ENCODE results near the gene DUSP9. TPM values are rescaled to one million over a fixed set of nuclear protein-coding genes. Genes with fewer than 3 reads are reported as not detected.

DUSP9 gene
- total RNA-seq, 1 experiment from 2014 or later = 14.2 TPM

GRCh38 chrX:153672531-153673427, 25.8 kb downstream of the DUSP9 start:
- H3K4me1 ChIP-seq (ENCODE audit: control insufficient read depth in 1 of 2, insufficient read depth in 2 of 2, low read length in 2 of 2) = 0 out of 4 replicates have a peak, but pooled peaks cover 0 to 3% of the 10 kb centered on the region in 2 experiments
- H3K9me2 ChIP-seq (ENCODE audit: insufficient read depth) = no peaks in the 10 kb centered on the region
- ChIA-PET CTCF (no interaction called here), POLR2A (no interaction called here), RAD21 (ENCODE audit: low non-redundant PET in 1 of 2, low total read pairs in 2 of 2, uncharacterized antibody in 2 of 2, unreplicated experiment in 2 of 2) (no interaction called here)
- no peaks in the 10 kb centered on the region for H3K9me3 ChIP-seq (ENCODE audit: control insufficient read depth in 1 of 2, insufficient read depth in 1 of 2, low read depth in 1 of 2, low read length in 2 of 2)
- no peak overlapping the region for H3K27ac ChIP-seq (ENCODE audit: low read depth, low read length)
- no TSS peak for BruUV-seq (replicated peaks)
- H3K9ac ChIP-seq (ENCODE audit: low read length) = no peak overlapping the region
- DNase-seq (ENCODE audit: low read depth, low spot score) = no peak
- no peak overlapping the region for H3K4me3 ChIP-seq (replicated peaks in 1 of 2; ENCODE audit: low read depth in 1 of 2, low read length in 2 of 2)
- no peak overlapping the region for H3K4me2 ChIP-seq (ENCODE audit: low read length)
- no peaks in the 10 kb centered on the region for H3K36me3 ChIP-seq (ENCODE audit: control insufficient read depth in 1 of 2, insufficient read depth in 2 of 2, low read length in 2 of 2)
- no peaks in the 10 kb centered on the region for H4K20me1 ChIP-seq (ENCODE audit: insufficient read depth)
- intact Hi-C loops (cut with micrococcal nuclease) = no loop called here
- H2AFZ ChIP-seq (ENCODE audit: low read depth, low read length, poor library complexity, severe bottlenecking) = no peak overlapping the region
- H3K27me3 ChIP-seq (ENCODE audit: insufficient read depth, low read length) = no peaks in the 10 kb centered on the region
- ATAC-seq = no peak
- H3K79me2 ChIP-seq (ENCODE audit: insufficient read depth, low read length) = no peaks in the 10 kb centered on the region
- no peak for TF ChIP-seq ZFX (IDR thresholded peaks at IDR 0.05)
- no peak for TF ChIP-seq EZH2 (IDR thresholded peaks at IDR 0.05)
- no peak for TF ChIP-seq ELF1 (IDR thresholded peaks at IDR 0.05; ENCODE audit: borderline replicate concordance, low read depth)
- no peak for TF ChIP-seq SP1 (IDR thresholded peaks at IDR 0.05; ENCODE audit: low read depth)
- no peak for TF ChIP-seq JUND (IDR thresholded peaks at IDR 0.05)
- TF ChIP-seq TCF7L2 (IDR thresholded peaks at IDR 0.05; ENCODE audit: borderline replicate concordance, extremely low read depth, insufficient read depth, insufficient read length) = no peak
- TF ChIP-seq RAD21 (IDR thresholded peaks at IDR 0.05; ENCODE audit: low read depth) = no peak
- no peak for TF ChIP-seq ZBTB33 (IDR thresholded peaks at IDR 0.05; ENCODE audit: extremely low read depth, insufficient replicate concordance, low read length)
- no peak for TF ChIP-seq POLR2AphosphoS5 (IDR thresholded peaks at IDR 0.05; ENCODE audit: low read depth, low read length)
- TF ChIP-seq CTCF (IDR thresholded peaks at IDR 0.05 in 2 of 3, conservative IDR thresholded peaks at IDR 0.05 in 1 of 3; ENCODE audit: borderline replicate concordance in 1 of 3, insufficient read depth in 1 of 3, low read depth in 2 of 3, low read length in 2 of 3) = no peak
- no peak for TF ChIP-seq REST (IDR thresholded peaks at IDR 0.05; ENCODE audit: low read depth)
- TF ChIP-seq MAX (IDR thresholded peaks at IDR 0.05) = no peak
- no peak for TF ChIP-seq ZNF274 (IDR thresholded peaks at IDR 0.05; ENCODE audit: low read depth, low read length)
- no peak for TF ChIP-seq FOSL1 (IDR thresholded peaks at IDR 0.05; ENCODE audit: low read depth)
- TF ChIP-seq POLR2A (IDR thresholded peaks at IDR 0.05; ENCODE audit: borderline replicate concordance, extremely low read depth, insufficient read depth, insufficient read length) = no peak
- no peak for TF ChIP-seq ATF3 (IDR thresholded peaks at IDR 0.05)
- TF ChIP-seq EGR1 (IDR thresholded peaks at IDR 0.05; ENCODE audit: low read depth) = no peak
- no peak for TF ChIP-seq CBX3 (IDR thresholded peaks at IDR 0.05; ENCODE audit: low read depth)
- TF ChIP-seq EZH2phosphoT487 (IDR thresholded peaks at IDR 0.05; ENCODE audit: borderline replicate concordance) = no peak

Measured in HCT116 (cell line).